CD4-positive, alpha-beta T cell treated with Interleukin-15 for 1 hour (primary cell): Measurements from ENCODE around the gene ADAMTS2.

ENCODE experiments used
- DNase-seq: peaks from one replicate; pipeline ENCODE4 v3.0.0-alpha.2; 2020

Gene ADAMTS2

DNA sequence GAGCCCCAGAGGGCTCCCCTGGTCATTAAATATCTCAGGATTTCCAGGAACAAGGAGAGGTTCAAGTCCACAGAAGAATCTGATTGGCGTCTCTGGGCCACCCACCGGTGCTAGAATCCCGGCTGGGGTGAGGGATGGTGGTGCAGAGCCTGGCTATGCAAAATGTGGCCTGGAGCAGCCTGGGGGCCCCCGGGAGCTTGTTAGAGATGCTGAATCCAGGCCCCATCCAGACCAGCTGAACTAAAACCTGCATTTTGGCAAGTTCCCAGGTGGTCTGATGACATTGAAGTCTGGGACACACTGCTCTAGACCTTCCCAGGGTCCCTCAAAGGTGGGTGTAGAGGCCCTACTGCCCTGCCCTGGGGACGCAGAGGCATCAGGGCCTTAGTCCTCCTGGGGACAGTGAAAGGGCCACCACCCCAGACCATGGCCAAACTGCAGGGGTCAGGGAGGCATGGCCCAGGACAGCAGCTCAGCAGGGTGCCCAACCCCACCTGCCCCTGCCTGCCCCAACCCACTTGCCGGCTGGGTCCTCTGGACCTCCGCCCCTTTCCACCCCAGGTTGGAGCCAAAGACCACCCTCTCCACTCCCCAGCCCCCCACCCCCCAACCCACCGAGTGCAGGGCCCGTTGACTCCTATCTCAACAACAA lies 34.7 kb downstream of the ADAMTS2 start:
- peak; percentile 7 for DNase-seq

DNA sequence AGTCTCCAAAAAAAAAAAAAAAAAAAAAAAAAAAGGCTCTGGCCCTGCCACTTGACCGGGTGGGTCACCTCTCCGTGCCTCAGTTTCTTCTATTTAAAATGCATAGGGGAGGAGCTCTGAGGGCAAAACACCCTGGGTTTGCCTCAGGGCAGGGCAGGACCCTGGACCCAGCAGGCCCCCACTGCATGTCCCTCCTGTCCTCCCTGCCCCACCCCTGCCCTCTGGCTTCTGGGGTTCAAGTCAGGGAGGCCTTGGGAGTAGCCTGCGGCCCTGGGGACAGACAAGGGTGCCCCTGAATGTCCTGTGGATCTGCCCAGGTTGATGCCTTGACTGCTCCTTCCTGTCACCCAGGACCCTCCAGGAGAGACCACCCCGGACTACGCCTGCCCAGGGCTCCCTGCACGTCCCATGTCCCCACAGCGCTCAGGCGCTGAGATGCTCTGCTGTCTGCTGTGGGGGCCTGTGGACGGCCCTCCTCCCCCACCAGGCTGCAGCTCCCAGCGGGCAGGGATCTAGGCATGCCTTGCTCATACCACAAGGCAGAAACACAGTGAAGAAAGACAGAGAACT lies 35.4 kb downstream of the ADAMTS2 start:
- DNase-seq, result no peak

DNA sequence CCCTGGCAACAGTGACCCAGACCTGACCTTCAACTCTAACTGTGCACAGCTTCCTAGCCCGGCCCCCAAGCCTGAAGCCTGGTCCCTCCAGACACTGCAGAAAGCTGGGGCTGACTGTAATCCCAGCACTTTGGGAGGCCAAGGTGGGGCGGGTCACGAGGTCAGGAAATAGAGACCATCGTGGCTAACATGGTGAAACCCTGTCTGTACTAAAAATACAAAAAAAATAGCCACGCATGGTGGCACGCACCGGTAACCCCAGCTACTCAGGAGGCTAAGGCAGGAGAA lies 35.9 kb downstream of the ADAMTS2 start:
- DNase-seq, result peak; percentile 11

DNA sequence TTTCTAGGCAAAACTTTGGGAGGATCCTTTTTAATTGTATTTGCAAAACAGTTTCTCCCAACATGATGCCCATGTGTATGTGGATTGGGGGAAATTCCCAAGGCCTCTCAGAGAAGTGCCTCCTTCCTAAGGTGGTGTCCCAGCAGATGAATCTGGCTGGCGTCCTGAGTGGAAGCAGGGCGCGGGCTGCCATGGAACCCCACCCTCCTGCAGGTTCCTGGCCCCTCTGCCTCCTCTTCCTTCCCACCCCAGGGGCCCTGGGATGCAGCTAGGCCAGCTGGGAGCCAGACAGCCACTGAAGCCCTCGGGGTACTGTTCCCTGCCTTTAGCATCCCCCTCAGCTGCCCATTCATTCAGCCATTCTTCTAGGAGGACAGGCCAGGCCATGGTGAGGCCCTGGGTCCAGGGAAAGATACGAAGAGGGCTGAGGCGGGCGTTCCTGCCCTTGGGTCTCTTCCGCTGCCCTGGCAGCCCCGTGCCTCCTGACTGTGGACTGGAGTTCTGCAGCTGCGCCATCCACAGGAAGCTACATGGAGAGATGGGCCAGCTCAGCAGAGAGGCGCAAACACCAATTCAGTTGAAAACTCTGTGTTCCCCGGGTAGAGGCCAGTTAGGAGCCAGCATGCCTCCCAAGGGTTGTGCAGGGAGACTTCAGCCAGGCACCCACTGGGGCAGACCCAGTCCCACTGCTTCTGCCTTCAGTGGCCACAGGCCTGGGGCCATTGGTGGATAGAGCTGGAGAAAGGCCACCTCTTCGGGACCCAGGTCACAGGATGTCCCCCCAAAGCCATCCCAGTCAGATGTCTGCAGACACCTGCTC lies 36.5 kb downstream of the ADAMTS2 start:
- DNase-seq, result peak; percentile 9

DNA sequence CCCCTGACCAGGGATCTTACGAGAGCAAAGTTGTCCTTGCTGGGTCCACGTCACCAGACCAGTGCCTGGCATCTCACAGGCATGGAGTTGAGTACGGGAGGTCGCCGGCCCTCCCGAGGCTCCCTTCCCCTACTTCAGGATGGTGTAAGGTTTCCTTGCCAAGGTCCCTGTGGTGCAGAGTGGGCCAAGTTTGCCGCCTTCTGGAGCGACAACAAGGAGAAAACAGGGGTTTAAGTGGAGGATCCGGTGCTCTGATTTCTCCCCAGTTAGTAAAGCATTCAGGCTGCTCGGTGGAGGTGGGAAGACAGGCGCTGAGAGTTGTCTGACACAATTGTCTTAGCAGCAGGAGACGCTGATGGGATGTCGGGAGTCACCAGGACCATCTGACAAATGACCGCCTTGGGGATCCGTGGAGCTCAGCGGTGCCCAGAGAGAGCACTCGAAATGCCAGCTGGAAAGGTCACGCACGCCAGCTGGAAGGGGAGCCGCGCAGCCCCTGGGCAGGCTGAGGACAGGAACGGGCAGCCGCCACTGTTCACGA lies 37.3 kb downstream of the ADAMTS2 start:
- peak; percentile 15 for DNase-seq

DNA sequence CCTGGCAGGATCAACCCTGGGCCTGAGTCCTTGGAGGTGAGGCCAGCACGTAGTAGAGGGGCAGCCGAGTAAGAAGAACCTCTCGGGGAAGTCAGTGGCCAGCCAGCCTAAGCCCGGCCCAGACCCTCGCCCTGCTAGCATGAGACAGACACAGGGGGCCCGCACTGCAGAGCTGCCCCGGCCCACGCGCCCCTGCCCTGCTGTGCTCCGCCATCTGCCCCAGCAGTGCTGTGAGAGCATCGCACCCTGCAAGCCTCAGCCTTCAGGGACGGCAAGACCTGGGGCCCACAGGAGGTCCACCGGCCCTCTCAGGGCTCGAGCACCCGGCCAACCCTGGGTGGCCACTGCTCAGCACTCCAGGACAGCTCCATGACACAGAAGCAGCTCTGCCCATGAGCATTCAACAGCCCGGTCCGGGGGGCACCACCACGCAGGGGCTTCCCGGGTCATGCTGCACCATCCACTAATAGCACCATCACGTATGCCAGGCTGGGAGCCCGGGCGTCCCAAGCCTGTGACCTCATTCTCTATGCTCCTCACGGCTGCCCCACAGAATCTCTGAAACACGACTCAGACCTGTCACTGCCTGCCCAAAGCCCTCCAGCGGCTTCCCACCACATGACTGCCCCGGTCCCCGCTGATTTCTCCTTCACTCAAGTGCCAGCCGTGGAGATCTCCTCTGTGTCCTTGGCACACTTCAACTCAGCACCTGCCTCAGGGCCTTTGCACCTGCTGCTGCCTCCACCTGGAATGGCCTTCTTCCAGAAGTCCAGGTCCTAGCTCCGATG lies 38.1 kb downstream of the ADAMTS2 start:
- DNase-seq, result peak; percentile 14

DNA sequence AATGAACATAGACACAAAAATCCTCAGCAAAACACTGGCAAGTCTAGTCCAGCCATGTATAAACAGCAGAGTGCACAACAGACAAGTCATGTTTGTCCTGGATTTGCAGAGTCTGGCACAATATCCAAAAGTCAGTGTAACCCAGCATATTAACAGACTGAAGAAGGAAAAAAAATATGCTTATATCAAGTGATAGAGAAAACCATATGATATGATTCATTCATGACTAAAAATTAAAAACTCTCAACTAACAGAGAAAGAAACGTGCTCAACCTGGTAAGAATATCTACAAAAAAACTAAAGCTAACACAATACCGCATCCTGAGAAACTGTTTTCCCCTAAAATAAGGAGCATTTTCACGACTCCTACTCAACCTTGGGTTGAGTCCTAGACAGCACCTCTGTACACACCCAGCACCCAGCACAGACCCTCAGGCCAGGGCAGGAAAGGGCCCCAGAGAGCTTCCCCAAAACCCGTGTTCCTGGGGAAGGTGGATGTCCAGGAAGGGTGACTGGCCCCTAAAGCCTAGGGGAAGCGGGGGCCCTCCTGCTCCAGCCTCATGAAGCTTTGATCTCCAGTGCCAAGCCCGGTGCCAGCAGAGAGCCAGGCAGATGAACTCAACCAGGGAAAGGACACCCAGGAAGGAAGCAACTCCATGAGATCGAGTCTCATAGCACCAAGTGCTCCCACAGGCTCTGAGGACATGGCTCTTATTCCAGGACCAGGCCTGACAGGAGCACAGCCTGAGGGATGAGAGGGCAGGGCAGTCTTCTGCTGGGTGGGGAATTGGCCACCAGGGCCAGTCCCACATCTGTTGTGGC lies 38.9 kb downstream of the ADAMTS2 start:
- DNase-seq, result peak; percentile 5

DNA sequence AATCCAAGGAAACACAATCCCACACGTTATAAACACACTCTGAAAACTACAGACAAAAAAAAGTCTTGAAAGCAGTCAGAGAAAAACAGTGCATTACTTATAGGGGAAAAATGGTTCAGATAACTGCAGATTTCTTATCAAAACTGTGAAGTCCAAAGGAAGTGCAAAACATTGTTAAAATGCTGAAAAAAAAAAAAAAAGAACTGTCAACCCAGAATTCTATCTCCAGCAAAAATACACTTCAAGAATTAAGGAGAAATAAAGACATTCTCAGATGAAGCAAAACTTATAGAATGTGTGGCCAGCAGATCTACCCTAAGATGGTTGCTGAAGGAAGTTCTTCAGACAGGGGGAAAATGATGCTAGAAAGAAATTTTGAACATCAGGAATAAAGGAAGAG lies 40.4 kb downstream of the ADAMTS2 start:
- no peak for DNase-seq

DNA sequence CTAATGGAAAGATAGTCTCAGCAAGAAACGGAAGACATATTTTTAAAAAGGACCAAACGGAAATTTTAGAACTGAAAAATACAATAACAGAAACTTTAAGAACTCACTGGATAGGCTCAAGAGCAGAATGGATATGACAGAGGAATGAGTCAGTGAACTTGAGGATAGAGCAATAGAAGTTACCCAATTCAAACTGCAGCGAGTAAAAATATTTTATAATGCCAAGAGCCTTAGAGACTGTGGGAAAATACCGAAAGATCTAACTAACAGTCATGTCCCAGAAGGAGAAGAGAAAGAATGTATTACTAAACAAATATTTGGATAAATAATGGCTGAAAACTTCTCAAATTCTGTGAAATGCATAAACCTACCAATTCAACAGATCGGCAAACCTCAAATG lies 40.8 kb downstream of the ADAMTS2 start:
- no peak for DNase-seq

DNA sequence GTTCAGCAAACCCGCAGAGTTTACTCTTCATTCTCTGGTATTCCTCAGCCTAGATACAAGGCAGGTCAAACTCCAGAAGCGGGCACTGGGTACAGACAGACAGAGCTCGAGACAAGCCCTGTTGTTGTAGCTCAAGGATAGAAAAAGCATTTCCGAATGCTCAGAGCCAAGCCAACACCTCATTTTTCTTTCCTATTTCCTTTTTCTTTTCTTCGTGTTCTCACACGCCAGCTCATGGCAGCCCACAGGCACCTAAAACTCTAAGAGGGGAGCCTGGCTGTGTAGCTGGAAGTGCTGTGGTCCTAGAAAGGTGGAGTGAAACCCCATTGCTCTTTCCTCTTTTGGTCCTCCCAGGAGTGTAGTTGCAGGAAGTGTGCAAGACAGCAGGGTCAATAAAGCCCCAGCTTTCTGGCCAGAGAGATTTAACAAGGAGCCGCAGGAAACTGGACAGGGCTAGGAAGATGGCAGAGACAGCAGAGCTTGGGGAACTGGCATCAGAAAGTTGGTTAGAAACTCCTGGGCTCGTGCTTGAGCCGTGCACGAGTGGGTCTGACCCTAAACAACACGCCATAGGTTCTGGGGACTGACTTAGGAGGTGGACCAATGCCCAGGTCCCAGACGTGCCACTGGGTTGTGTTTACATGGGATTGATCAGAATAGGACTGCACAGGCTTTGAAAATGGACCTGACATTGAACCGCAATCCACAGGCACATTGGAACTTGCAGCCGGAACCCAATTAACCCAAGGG lies 41.6 kb downstream of the ADAMTS2 start:
- DNase-seq, result no peak

DNA sequence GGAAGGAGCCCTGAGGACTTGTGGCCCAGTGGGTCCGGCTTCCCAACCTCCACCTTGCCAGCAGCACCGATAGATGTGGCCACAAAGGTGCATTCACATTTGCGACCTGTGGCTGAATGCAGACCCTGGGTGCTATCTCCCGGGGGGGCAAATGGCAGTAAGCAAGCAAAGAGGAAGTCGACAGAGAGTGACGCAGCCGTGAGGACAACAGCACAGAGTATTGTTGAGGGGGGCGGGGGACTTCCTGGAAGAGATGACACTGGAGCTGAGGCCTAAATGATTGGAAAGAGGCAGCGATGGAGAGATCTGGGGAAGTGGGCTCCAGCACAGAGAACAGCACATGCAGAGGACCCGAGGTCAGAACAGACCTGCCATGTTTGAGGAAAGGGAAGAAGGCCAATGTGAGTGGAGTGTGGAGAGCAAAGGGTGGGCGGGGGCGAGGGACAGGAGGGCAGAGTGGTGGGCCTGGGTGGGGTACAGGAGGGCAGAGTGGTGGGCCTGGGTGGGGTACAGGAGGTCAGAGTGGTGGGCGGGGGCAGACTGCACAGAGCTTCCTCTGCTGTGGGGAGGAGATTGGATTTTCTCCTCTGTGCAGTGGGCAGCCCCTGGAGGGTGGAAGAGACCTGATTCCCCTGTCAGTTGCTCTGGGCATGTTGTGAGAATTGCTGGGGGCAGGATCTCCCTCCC lies 42.6 kb downstream of the ADAMTS2 start:
- DNase-seq, result no peak

DNA sequence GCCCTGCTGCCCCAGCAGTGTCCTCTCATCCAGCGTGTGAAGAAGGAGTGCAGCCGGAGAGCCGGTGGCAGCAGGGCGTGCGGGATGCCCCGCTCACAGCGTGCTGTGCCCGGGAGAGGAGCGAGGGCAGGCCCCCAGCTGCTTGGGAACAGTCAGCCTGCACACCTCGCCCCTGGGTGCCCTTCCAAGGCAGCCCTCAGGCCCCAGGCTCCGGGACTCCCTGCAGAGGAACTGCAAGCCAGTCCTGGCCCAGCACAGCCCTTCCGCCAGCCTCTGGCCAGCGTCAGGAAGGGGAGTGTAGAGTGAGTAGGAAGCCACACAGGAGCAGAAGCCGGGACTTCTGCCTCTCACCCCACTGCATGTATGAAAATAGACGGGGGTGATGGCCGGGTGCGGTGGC lies 43.5 kb downstream of the ADAMTS2 start:
- no peak for DNase-seq

DNA sequence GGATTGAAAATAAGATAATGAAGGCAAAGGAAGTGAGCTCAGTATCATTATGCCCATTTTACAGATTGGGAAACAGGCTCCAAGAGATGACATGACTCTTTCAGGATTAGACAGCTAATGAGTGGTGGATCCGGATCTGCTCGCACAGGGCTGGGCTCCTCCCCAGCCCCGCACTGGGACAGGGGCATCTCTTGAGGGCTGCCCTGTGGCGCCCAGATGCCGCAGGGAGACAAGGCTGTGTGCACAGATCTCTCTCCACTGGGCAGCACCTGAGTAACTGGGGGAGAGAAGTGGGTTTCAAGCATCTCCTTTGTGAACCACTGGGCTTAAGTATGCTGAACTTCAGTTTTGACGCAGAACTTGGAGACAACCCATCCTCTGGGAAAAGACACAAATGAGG lies 43.9 kb downstream of the ADAMTS2 start:
- DNase-seq, result no peak

DNA sequence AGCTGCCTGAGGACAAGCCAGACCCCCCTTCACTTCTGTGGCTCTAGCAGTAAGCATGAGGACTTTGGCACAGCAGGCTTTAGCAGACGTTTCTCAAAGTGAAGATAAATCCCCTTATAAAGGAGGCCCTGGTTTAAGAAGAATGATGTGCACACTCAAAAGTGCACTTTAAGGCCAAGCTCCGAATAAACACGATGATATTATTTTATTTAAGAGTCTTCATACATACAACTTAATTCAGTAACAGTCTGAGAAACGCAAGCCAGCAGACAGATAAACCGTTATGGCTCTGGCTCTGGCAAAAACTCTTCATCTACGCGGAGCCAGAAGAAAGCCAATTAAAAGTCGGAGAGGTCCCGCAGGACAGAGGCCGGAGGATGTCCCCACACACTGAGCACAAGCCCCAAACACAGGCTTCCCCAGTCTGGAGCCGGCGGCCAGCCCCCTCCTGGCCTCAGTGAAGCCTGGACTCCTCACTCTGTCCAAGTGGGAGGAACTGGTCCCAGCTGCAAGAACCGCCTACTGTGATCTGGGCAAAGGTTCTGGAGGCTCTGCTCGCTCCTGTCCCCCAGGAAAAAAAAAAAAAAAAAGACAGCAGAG lies 44.6 kb downstream of the ADAMTS2 start:
- DNase-seq, result no peak

DNA sequence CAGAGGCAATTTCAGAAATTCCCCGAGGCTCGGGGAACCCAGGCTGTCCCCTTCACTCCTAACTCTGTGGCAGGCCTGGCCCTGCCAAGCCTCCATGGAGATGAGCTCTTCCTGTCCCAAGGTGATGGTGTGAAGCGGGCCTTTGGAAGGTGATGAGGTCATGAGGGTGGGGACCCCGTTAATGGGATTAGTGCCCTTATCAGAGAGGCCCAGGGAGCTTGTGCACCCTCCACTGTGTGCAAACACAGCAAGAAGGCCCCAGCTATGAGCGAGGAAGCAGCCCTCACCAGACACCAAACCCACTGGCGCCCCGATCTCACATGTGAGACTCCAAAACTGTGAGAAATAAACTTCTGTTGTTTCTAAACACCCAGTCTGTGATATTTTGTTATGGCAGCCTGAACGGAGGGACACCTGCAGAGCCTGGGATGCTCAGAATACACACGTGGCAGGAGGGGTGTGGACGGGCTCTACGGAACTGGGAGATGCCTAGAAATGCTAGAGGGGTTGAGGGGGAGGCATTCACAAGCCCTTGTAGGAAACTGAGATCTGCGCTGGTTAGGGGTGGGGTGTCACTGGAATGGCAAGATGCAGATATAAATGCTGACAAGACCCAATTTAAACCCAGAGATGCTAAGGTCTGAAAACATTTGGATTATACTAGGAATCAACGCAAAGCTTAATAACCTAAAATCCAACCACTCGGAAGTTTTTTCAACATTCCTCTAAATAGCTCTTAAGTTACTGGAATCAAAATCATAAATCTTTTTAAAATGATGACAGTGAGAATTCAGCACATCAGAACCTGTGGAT lies 46.9 kb downstream of the ADAMTS2 start:
- DNase-seq, result no peak

DNA sequence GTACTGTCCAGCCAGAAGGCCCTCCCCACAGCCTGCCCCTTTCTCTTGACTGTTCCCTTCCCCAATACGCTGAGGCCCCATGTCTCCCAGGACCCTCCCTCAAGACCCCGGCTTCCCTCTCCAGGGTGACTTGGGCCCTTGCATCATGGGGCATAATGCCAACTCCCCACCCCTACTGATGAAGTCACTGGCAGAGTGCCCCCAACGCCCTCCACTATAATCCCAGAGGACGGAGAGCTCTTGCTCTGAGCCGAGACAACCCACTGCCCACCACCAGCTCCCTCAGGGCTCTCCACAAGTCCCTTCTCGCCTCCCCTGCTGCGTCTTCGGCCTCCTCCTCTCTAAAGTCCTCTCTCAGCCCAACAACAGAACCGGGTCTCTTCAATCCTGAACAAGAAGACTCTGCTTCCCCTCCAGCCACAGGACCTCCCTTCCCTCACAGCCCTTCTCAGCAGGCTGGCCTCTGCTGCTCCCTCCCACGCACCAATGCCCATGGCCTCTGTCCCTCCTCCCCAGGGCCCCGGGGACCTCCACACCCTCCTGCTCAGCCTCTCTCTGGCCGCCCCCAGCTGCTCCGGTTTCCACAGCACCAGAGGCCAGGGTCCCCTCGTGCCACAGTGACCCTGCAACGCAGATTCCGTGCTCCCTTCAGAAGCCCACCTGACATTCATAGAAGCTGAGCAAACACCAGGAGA lies 47.6 kb downstream of the ADAMTS2 start:
- DNase-seq, result peak; percentile 10

DNA sequence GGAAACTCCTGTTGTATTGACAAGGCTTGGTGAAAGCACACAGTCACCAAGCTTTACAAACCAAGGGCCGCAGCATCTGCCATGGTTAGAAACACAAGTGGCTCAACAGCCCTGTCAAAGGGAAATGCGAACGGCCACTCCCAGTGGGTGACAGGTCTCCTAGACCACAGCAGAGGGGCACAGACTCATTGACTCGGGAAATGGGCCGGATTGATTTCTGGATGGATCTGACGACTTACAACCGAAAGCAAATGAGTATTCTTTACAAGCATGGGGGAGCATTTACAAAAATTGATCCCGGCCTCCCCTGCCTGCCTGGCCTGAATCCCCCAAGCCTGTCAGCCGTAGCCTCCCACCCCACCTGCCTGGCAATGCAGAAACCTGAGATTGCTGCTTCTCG lies 48.2 kb downstream of the ADAMTS2 start:
- DNase-seq, result peak; percentile 5

DNA sequence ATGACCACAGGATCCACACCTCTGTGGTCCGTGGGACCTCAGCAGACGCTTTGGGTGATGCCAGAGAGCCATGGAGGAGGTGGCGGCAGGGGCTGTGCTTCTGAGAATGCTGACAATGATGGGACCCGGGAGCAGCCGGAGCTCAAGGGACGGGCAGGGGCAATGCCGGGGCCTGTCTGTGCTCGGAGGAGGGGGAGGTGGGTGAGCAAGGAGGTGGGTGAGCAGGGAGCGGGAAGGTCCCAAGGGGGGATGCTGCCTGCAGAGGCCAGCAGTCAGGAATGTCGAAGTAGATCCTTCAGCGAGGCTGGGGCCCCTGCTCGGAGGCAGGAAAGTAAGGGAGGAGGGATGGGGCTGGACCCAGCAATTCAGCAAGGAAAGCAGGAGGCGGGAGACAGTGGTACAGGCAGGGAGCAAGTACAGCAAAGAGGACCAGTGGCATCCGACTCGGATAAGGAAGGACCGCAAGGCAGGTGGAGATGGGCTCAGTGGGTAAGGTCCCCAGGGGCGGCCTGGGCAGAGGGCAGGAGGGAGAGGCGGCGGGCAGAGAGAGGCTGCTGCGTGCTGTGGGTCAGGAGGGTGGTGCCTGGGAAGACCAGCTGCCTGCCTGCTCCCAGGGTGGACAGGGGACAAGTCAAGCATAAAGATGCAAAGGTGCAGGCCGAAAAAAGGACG lies 49.0 kb downstream of the ADAMTS2 start:
- DNase-seq, result peak; percentile 11

DNA sequence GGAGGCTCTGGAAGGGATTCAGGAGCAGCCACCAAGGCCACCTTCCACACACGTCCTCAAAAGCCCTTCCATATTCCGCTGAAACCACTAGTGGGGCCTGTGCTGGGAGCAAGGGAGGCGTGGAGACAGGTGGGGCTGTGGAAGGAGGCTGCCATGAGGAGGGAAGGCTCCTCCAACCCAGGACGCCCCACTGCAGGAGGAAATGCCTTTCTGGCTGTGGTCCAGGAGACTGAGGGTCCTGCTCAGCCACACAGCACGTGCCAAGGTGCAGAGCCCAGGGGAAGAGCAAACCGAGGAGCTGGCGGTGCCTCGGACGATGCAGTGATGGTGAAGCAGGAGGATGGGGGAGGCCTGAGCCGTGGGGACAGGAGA lies 49.5 kb downstream of the ADAMTS2 start:
- DNase-seq, result no peak
